HL-60 (cell line): ENCODE data around the gene WNT5B.

ENCODE experiments used
- DNase-seq, 2 experiments: peaks; one replicate each; pipeline ENCODE4 v3.0.0-alpha.2; 2010 to 2020; ENCODE audit warnings: low read depth in 1 of 2, low spot score in 1 of 2
- H3K27ac ChIP-seq: fragments of 250-450 bp; sonication (Bioruptor Pico); replicated peaks from 2 replicates; pipeline ENCODE4 v1.5.1; 2020; ENCODE audit warnings: mild to moderate bottlenecking, moderate library complexity
- H3K27me3 ChIP-seq: fragments of 250-450 bp; sonication (Bioruptor Pico); 2 replicates; pipeline ENCODE4 v1.5.1; 2021; ENCODE audit warnings: mild to moderate bottlenecking, moderate library complexity; ENCODE audit not compliant: insufficient read depth, poor library complexity, severe bottlenecking
- H3K4me3 ChIP-seq: replicated peaks from 2 replicates; pipeline ENCODE4 v1.5.1; 2011; ENCODE audit warnings: mild to moderate bottlenecking, control low read depth, low read length; ENCODE audit not compliant: insufficient read depth
- CTCF ChIP-seq: IDR thresholded peaks from one replicate; pipeline ENCODE4 v1.5.1; 2011; ENCODE audit warnings: low read length, control low read depth, inconsistent platforms; ENCODE audit not compliant: insufficient read depth
- GABPA ChIP-seq: IDR thresholded peaks from 2 replicates; pipeline ENCODE4 v1.6.1; 2012; ENCODE audit warnings: low read depth
- POLR2AphosphoS5 ChIP-seq: IDR thresholded peaks from 2 replicates; pipeline ENCODE4 v1.6.1; 2012; ENCODE audit warnings: low read depth
- REST ChIP-seq: IDR thresholded peaks from 2 replicates; pipeline ENCODE4 v1.6.1; 2012; ENCODE audit warnings: low read depth; ENCODE audit not compliant: insufficient replicate concordance
- SPI1 ChIP-seq: IDR thresholded peaks from 2 replicates; pipeline ENCODE4 v1.6.1; 2012; ENCODE audit warnings: low read depth, mild to moderate bottlenecking, borderline replicate concordance

WNT5B gene

GRCh38 chr12:1604464-1604863, 24.6 kb upstream of the WNT5B start:
- no peaks in the 10 kb centered on the region for H3K27me3 ChIP-seq
- TF ChIP-seq REST (no peak), SPI1 (no peak), CTCF (no peak), GABPA (no peak), POLR2AphosphoS5 (no peak)
- no peak for DNase-seq
- H3K4me3 ChIP-seq, result no peak overlapping the region
- H3K27ac ChIP-seq, result no peak overlapping the region

- TF ChIP-seq CTCF, result peak; percentile 75
- peak; percentile 21; the same call in 1 of the 2 replicates for TF ChIP-seq SPI1
- TF ChIP-seq REST, result no peak
- TF ChIP-seq GABPA, result no peak
- no peak for TF ChIP-seq POLR2AphosphoS5
- DNase-seq, result peak; percentile 34 to 78
- no peaks in the 10 kb centered on the region for H3K27me3 ChIP-seq
- H3K4me3 ChIP-seq, result peak overlapping the region; percentile 39
- no peak overlapping the region; the same call in 1 of the 2 replicates for H3K27ac ChIP-seq
Measured at GRCh38 chr12:1605129-1606020, 23.7 kb upstream of the WNT5B start.

- H3K27me3 ChIP-seq, result no peaks in the 10 kb centered on the region
- H3K4me3 ChIP-seq, result peak overlapping the region; percentile 39
- TF ChIP-seq SPI1 (no peak), REST (no peak), CTCF (no peak), POLR2AphosphoS5 (no peak), GABPA (no peak)
- H3K27ac ChIP-seq, result no peak overlapping the region; the same call in 1 of the 2 replicates
- peak; percentile 77 for DNase-seq
Measured at GRCh38 chr12:1606021-1606622, 22.9 kb upstream of the WNT5B start.
